Measurements from ENCODE around the gene PTPRU.
A peak's percentile ranks its signal among the peaks of the same experiment; 100 is the strongest.

The PTPRU gene

GRCh38 chr1:29243871-29244200 lies 7.5 kb downstream of the PTPRU start:
- Histone ChIP-seq H3K36me3 (no peaks in the 10 kb centered on the region), H3K27me3 (peaks cover 15 to 22% (median 17%) of the 10 kb centered on the region in 11 experiments), H3K9me3 (replicated peaks in 1 of 11) (no peaks in the 10 kb centered on the region), H3K4me3 (no peak overlapping the region), H3K4me1 (peaks cover 0 to 21% (median 16%) of the 10 kb centered on the region in 10 experiments; a peak in 16 of 20 replicates), H3K9ac (peak overlapping the region in 1 of 11 experiments; percentile 21; a peak in 1 of 22 replicates), H3K27ac (no peak overlapping the region), H4K20me1 (peaks cover 0 to 35% (median 9%) of the 10 kb centered on the region in 11 experiments; a peak in 10 of 22 replicates), H3K4me2 (peak overlapping the region in 10 of 11 experiments; percentile 11 to 86 (median 70); a peak in 18 of 22 replicates)
- TF ChIP-seq Cebpa-rat (IDR thresholded peaks at IDR 0.05): no peak

DNA sequence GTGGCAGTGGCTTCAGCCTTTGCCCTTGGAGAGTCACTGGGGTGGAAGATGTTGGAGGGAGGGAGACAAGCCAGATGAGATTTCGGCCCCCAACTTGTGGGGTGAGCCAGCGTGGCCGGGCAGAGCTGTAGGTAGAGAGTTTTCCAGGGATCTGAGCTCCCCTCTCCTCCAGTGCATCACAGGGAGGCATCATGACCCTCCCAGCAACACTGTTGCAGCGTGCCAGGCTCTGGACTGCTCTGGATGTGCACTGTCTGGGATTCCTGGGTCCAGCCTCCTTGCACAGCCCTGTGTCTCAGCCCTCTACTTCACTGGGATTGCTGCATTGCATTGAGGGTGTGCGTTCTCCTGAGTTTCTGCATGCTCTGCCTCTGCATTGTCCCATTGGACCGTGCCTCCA lies 8.9 kb downstream of the PTPRU start:
- Histone ChIP-seq H3K4me3 (no peak overlapping the region), H4K20me1 (peaks cover 0 to 22% (median 3%) of the 10 kb centered on the region in 11 experiments; a peak in 5 of 22 replicates), H3K4me2 (no peak overlapping the region), H3K27ac (no peak overlapping the region), H3K27me3 (peaks cover under 1 to 7% (median 3%) of the 10 kb centered on the region in 11 experiments; a peak in 18 of 22 replicates), H3K4me1 (peaks cover 0 to 24% (median 18%) of the 10 kb centered on the region in 10 experiments; a peak in 16 of 20 replicates), H3K9me3 (replicated peaks in 1 of 11) (no peaks in the 10 kb centered on the region), H3K9ac (no peak overlapping the region), H3K36me3 (no peaks in the 10 kb centered on the region)
- TF ChIP-seq Cebpa-rat (IDR thresholded peaks at IDR 0.05): no peak

DNA sequence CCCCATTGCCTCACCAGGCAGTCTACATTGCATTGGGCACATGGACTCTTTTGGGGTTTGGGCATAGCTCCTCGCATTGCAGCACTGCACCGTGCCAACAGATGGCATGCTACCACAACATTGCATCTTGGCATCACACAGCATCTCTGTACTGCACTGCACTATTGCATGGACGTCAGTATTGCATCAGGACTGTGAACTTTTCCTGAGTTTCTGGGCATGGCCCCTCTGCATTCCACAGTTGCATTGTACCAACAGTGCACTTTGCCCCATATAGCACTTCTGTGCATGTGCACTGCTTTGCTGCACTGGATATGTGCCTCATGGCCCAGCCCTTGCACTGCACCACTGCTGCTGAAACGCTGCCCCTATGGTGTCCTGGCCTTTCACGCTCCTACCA lies 9.6 kb downstream of the PTPRU start:
- Histone ChIP-seq H4K20me1 (peaks cover 0 to 22% (median 3%) of the 10 kb centered on the region in 11 experiments; a peak in 5 of 22 replicates), H3K9ac (no peak overlapping the region), H3K27ac (no peak overlapping the region), H3K27me3 (0 out of 22 replicates have a peak, but pooled peaks cover 0 to 4% (median 0%) of the 10 kb centered on the region in 11 experiments), H3K9me3 (replicated peaks in 1 of 11) (no peaks in the 10 kb centered on the region), H3K4me3 (no peak overlapping the region), H3K4me2 (no peak overlapping the region), H3K36me3 (no peaks in the 10 kb centered on the region), H3K4me1 (peaks cover 0 to 24% (median 18%) of the 10 kb centered on the region in 10 experiments; a peak in 16 of 20 replicates)
- 0 out of 22 replicates have a peak, but pooled peaks of 1 of the 11 experiments have one; percentile 13 for TF ChIP-seq Cebpa-rat (IDR thresholded peaks at IDR 0.05)

DNA sequence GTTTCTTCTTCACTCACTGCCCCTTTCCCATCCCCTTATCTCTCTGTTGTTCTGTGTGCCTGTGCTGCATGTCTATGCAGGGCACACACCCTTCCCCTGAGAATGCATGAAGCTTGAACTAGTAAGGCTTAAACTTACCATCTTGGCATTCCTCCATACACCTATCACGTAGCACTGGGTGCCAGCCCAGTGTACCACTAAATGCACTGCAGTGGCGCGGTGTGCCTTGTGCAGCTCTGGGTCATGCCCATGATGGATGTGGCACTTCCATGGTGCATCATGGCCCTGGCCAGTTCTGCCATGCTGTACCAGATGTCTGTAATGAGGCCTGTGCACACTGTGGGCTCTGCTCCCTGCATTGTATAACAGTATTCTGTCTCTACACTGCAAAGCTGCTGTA lies 10.7 kb downstream of the PTPRU start:
- H3K4me1 ChIP-seq: peaks cover 0 to 24% (median 18%) of the 10 kb centered on the region in 10 experiments; a peak in 16 of 20 replicates
- H3K4me2 ChIP-seq: no peak overlapping the region
- no peak for TF ChIP-seq Cebpa-rat (IDR thresholded peaks at IDR 0.05)
- H3K9me3 ChIP-seq (replicated peaks in 1 of 11): no peaks in the 10 kb centered on the region
- peaks cover 0 to 22% (median 3%) of the 10 kb centered on the region in 11 experiments; a peak in 5 of 22 replicates for H4K20me1 ChIP-seq
- H3K9ac ChIP-seq: no peak overlapping the region
- H3K27me3 ChIP-seq: 0 out of 22 replicates have a peak, but pooled peaks cover 0 to 4% (median 0%) of the 10 kb centered on the region in 11 experiments
- H3K36me3 ChIP-seq: no peaks in the 10 kb centered on the region
- no peak overlapping the region for H3K4me3 ChIP-seq
- no peak overlapping the region for H3K27ac ChIP-seq

DNA sequence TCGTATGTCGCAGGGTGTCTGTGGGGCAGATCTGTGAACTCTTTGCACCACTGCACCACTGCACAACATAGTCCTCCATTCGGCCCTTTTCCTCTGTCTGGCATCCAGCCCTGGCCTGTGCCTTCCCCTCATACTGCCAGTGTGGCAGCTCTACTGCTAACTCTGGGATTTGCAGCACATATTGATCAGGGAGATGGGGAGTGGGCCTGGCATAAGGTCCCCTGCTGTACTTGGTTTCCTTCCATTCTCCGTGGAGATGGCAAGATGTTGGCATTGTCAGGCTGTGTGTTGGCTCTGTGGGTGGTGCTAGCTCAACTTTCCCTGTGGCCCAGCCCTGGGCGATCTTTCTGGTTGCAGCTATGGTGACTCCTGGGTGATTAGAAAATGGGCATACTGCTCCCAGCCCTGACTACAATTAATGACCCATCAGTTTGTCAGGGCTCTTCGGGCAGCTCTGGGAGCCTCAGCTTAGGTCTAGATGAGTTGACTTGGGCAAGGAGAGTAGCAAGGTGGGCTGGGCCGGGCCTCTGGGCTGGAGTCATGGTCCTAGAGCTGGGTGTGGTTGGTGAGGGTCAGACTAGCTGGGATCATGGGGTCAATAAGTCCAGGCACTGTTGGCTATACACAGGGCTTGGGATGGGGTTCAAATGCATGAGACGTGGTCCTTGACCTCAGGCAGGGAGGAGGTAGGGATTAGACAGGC lies 11.4 kb downstream of the PTPRU start:
- Histone ChIP-seq H3K9ac (no peak overlapping the region), H3K4me1 (peaks cover 0 to 24% (median 17%) of the 10 kb centered on the region in 10 experiments; a peak in 16 of 20 replicates), H3K4me3 (no peak overlapping the region), H4K20me1 (peaks cover 0 to 22% (median 3%) of the 10 kb centered on the region in 11 experiments; a peak in 6 of 22 replicates), H3K9me3 (replicated peaks in 1 of 11) (no peaks in the 10 kb centered on the region), H3K27ac (no peak overlapping the region), H3K4me2 (no peak overlapping the region), H3K27me3 (0 out of 22 replicates have a peak, but pooled peaks cover 0 to 4% (median 0%) of the 10 kb centered on the region in 11 experiments), H3K36me3 (no peaks in the 10 kb centered on the region)
- TF ChIP-seq Cebpa-rat (IDR thresholded peaks at IDR 0.05): no peak

GRCh38 chr1:29248409-29248808 lies 12.1 kb downstream of the PTPRU start:
- H3K4me1 ChIP-seq: peaks cover 0 to 18% (median 11%) of the 10 kb centered on the region in 10 experiments; a peak in 16 of 20 replicates
- H4K20me1 ChIP-seq: peaks cover 0 to 21% (median 3%) of the 10 kb centered on the region in 11 experiments; a peak in 6 of 22 replicates
- H3K4me2 ChIP-seq: no peak overlapping the region
- H3K27ac ChIP-seq: no peak overlapping the region
- no peak overlapping the region for H3K4me3 ChIP-seq
- no peak for TF ChIP-seq Cebpa-rat (IDR thresholded peaks at IDR 0.05)
- H3K27me3 ChIP-seq: 0 out of 22 replicates have a peak, but pooled peaks cover 0 to 4% (median 0%) of the 10 kb centered on the region in 11 experiments
- no peaks in the 10 kb centered on the region for H3K9me3 ChIP-seq (replicated peaks in 1 of 11)
- H3K9ac ChIP-seq: no peak overlapping the region
- no peaks in the 10 kb centered on the region for H3K36me3 ChIP-seq

DNA sequence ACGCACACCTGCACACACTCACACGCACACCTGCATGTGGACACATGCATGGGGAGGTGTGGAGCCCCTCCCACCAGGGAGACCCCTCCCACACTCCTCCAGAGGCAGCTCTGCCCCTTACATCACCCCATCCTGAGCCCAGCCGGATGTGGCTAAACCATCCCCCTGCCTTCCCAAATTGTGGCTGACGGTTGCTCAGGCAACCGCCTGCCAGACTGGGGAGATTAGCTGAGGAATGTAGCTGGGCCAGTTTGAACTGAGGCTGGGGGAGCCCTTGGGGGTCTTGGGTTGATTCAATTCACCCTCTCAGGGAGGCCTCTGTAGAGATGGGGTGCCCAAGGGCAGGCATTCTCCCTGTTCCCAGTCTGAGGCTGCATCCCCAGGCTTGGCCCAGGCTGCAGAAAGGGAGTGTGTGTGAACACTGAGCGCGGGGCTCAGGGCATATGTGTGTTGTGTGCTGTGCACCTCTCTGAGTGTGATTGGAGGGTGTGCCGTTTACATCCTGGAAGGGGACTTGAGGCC lies 12.9 kb downstream of the PTPRU start:
- H3K9ac ChIP-seq: no peak overlapping the region
- no peak for TF ChIP-seq Cebpa-rat (IDR thresholded peaks at IDR 0.05)
- H4K20me1 ChIP-seq: peaks cover 0 to 13% (median 0%) of the 10 kb centered on the region in 11 experiments; a peak in 4 of 22 replicates
- H3K27ac ChIP-seq: no peak overlapping the region
- H3K4me3 ChIP-seq: no peak overlapping the region
- H3K27me3 ChIP-seq: no peaks in the 10 kb centered on the region
- no peaks in the 10 kb centered on the region for H3K9me3 ChIP-seq (replicated peaks in 1 of 11)
- H3K4me1 ChIP-seq: peaks cover 0 to 9% (median 3%) of the 10 kb centered on the region in 10 experiments; a peak in 14 of 20 replicates
- H3K4me2 ChIP-seq: peak overlapping the region in 2 of 11 experiments; percentile 33 to 38; a peak in 4 of 22 replicates
- no peaks in the 10 kb centered on the region for H3K36me3 ChIP-seq

DNA sequence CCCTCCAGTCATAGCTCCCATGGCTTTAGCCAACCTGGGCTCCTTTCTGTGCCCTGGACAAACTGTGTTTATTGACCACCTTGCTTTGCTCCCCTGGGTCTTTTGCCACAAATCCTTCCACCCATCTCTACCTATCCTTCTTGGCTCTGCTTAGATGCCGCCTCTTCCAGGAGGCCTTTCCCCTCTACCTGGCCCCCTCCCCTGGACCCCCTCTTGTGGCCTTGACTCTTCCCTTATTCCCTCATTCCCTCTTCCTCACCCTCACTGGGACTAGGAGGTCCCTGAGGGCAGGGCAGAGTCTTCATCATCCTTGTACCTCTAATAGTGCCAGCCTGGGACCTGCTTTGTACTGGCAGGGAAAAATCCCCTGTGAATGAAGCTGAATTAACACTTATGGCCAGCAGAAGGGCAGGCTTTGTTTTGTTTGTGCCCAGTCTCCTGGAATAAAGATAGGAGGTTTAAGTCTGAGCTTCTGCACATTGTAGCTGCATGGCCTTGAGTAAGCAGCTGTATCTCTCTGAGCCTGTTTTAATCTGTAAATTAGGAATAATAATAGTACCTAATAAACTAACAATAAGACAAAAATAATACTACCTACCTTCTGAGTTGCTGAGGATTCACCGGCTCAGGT lies 13.7 kb downstream of the PTPRU start:
- TF ChIP-seq Cebpa-rat (IDR thresholded peaks at IDR 0.05): no peak
- no peak overlapping the region for H3K4me2 ChIP-seq
- H4K20me1 ChIP-seq: peaks cover 0 to 12% (median 0%) of the 10 kb centered on the region in 11 experiments; a peak in 5 of 22 replicates
- no peak overlapping the region for H3K27ac ChIP-seq
- no peak overlapping the region for H3K9ac ChIP-seq
- H3K27me3 ChIP-seq: no peaks in the 10 kb centered on the region
- peaks cover 0 to 8% (median 0%) of the 10 kb centered on the region in 10 experiments; a peak in 2 of 20 replicates for H3K4me1 ChIP-seq
- H3K4me3 ChIP-seq: no peak overlapping the region
- H3K9me3 ChIP-seq (replicated peaks in 1 of 11): no peaks in the 10 kb centered on the region
- no peaks in the 10 kb centered on the region for H3K36me3 ChIP-seq
